Ramos (cell line): ENCODE results near the gene RESF1.

Source experiments
- in situ Hi-C: fragments of 300-500 bp; cut with MboI; formaldehyde crosslinking; loops from one replicate; pipeline ENCODE4 v1.14.3; 2022; ENCODE audit warnings: low sequenced_read_pairs; ENCODE audit not compliant: unreplicated experiment

The RESF1 gene

GRCh38 chr12:31954925-31955858 lies 4.0 kb upstream of the RESF1 start:
- in situ Hi-C loops: no loop called here

GRCh38 chr12:31958569-31959160 lies 550 bp upstream of the RESF1 start:
- in situ Hi-C loops: no loop called here

- in situ Hi-C loops: no loop called here
These were observed 631 bp downstream of the RESF1 start for GRCh38 chr12:31959701-31960391.

- in situ Hi-C loops: no loop called here
These were observed 1.9 kb downstream of the RESF1 start for GRCh38 chr12:31961137-31961536.

- in situ Hi-C loops: no loop called here
These were observed 2.9 kb downstream of the RESF1 start for GRCh38 chr12:31962076-31962475.

- in situ Hi-C loops: no loop called here
These were observed 5.1 kb downstream of the RESF1 start for GRCh38 chr12:31964280-31964679.

GRCh38 chr12:31965090-31965489 lies 5.9 kb downstream of the RESF1 start:
- in situ Hi-C loops: no loop called here

- in situ Hi-C loops: no loop called here
These were observed 7.5 kb downstream of the RESF1 start for GRCh38 chr12:31966558-31967205.

GRCh38 chr12:31967539-31967938 lies 8.3 kb downstream of the RESF1 start:
- in situ Hi-C loops: no loop called here

GRCh38 chr12:31970199-31970598 lies 11.0 kb downstream of the RESF1 start:
- in situ Hi-C loops: no loop called here

- in situ Hi-C loops: no loop called here
These were observed 14.6 kb downstream of the RESF1 start for GRCh38 chr12:31973818-31974217.

- in situ Hi-C loops: no loop called here
These were observed 15.5 kb downstream of the RESF1 start for GRCh38 chr12:31974673-31975072.

GRCh38 chr12:31984806-31985591 lies 25.8 kb downstream of the RESF1 start:
- in situ Hi-C loops: no loop called here

- in situ Hi-C loops: no loop called here
These were observed 26.6 kb downstream of the RESF1 start for GRCh38 chr12:31985832-31986231.

- in situ Hi-C loops: no loop called here
These were observed 30.6 kb downstream of the RESF1 start for GRCh38 chr12:31989571-31990362.

- in situ Hi-C loops: no loop called here
These were observed 31.9 kb downstream of the RESF1 start for GRCh38 chr12:31991146-31991545.

GRCh38 chr12:31991815-31992214 lies 32.6 kb downstream of the RESF1 start:
- in situ Hi-C loops: no loop called here

- in situ Hi-C loops: no loop called here
These were observed 40.5 kb downstream of the RESF1 start for GRCh38 chr12:31999692-32000091.

GRCh38 chr12:32000373-32001005 lies 41.3 kb downstream of the RESF1 start:
- in situ Hi-C loops: no loop called here
